ENCODE data around the gene ZNF107.

- no peak for TF ChIP-seq POLR2AphosphoS5 (IDR thresholded peaks at IDR 0.05)
- TF ChIP-seq, protein P1, sequence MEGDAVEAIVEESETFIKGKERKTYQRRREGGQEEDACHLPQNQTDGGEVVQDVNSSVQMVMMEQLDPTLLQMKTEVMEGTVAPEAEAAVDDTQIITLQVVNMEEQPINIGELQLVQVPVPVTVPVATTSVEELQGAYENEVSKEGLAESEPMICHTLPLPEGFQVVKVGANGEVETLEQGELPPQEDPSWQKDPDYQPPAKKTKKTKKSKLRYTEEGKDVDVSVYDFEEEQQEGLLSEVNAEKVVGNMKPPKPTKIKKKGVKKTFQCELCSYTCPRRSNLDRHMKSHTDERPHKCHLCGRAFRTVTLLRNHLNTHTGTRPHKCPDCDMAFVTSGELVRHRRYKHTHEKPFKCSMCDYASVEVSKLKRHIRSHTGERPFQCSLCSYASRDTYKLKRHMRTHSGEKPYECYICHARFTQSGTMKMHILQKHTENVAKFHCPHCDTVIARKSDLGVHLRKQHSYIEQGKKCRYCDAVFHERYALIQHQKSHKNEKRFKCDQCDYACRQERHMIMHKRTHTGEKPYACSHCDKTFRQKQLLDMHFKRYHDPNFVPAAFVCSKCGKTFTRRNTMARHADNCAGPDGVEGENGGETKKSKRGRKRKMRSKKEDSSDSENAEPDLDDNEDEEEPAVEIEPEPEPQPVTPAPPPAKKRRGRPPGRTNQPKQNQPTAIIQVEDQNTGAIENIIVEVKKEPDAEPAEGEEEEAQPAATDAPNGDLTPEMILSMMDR (IDR thresholded peaks at IDR 0.05): no peak
- TF ChIP-seq POLR2A (IDR thresholded peaks at IDR 0.05): no peak
Measured at GRCh38 chr7:64691831-64692230, 25.9 kb downstream of the ZNF107 start.

Data from gastroesophageal sphincter (tissue), 3 donors.